LHCN-M2 (cell line): ENCODE measurements around the gene MEX3B. TPM values are rescaled to one million over a fixed set of nuclear protein-coding genes. Genes with fewer than 3 reads are reported as not detected.

Experiments used
- DNase-seq: peaks from one replicate; pipeline ENCODE4 v3.0.0-alpha.2; 2012; ENCODE audit warnings: low read depth
- polyA plus RNA-seq: library from polyadenylated mRNA; unstranded; fragments of >200 nt; gene quantifications from one replicate; pipeline ENCODE4 v1.2.1, GENCODE V29; 2012; ENCODE audit warnings: missing spikeins
- total RNA-seq: library from RNA; depleted of rRNA; stranded (reverse); fragments of >200 nt; gene quantifications from 2 replicates; pipeline ENCODE4 v1.2.3, GENCODE V29; 2014; rRNA removed

MEX3B gene
- 7.2 and 9.8 TPM in 2 replicates for total RNA-seq
- polyA plus RNA-seq = 6.9 TPM

- peak; percentile 96 for DNase-seq
These were observed at the start of gene MEX3B for GRCh38 chr15:82045892-82046665. Gene MEX3B, minus strand, starts transcription at chr15:82046018. Its CDS starts 313 bp downstream, at chr15:82045705.

GRCh38 chr15:82093774-82094211 lies 48.0 kb upstream of the MEX3B start:
- peak; percentile 89 for DNase-seq

- DNase-seq = no peak
These were observed 47.5 kb upstream of the MEX3B start for GRCh38 chr15:82093325-82093724.

GRCh38 chr15:82091636-82092140 lies 45.9 kb upstream of the MEX3B start:
- DNase-seq = no peak

GRCh38 chr15:82086243-82086995 lies 40.6 kb upstream of the MEX3B start:
- no peak for DNase-seq

GRCh38 chr15:82081914-82082762 lies 36.3 kb upstream of the MEX3B start:
- peak; percentile 94 for DNase-seq

- no peak for DNase-seq
These were observed 35.0 kb upstream of the MEX3B start for GRCh38 chr15:82080774-82081173.

- no peak for DNase-seq
These were observed 33.9 kb upstream of the MEX3B start for GRCh38 chr15:82079736-82080135.

- no peak for DNase-seq
These were observed 28.8 kb upstream of the MEX3B start for GRCh38 chr15:82074610-82075009.

- no peak for DNase-seq
These were observed 27.2 kb upstream of the MEX3B start for GRCh38 chr15:82072926-82073537.

- no peak for DNase-seq
These were observed 20.6 kb upstream of the MEX3B start for GRCh38 chr15:82066455-82066854.

GRCh38 chr15:82064824-82065223 lies 19.0 kb upstream of the MEX3B start:
- DNase-seq = no peak

- DNase-seq = no peak
These were observed 16.9 kb upstream of the MEX3B start for GRCh38 chr15:82062479-82063454.

GRCh38 chr15:82060817-82061216 lies 15.0 kb upstream of the MEX3B start:
- DNase-seq = no peak

GRCh38 chr15:82058517-82059204 lies 12.8 kb upstream of the MEX3B start:
- no peak for DNase-seq

- no peak for DNase-seq
These were observed 12.2 kb upstream of the MEX3B start for GRCh38 chr15:82058026-82058425.

- no peak for DNase-seq
These were observed 11.4 kb upstream of the MEX3B start for GRCh38 chr15:82056958-82057823.

GRCh38 chr15:82052751-82053150 lies 6.9 kb upstream of the MEX3B start:
- DNase-seq = no peak
